Ovary (tissue), 9 donors: ENCODE data around the gene SCTR. TPM values are rescaled to one million over a fixed set of nuclear protein-coding genes. Genes with fewer than 3 reads are reported as not detected.

ENCODE experiments used
- DNase-seq, 5 donors: peaks; one replicate each; pipeline ENCODE4 v3.0.0-alpha.2; 2019 to 2020
- H3K27ac ChIP-seq, 2 donors: fragments of 200-600 bp; one replicate each; pipeline versions ENCODE4 v1.5.1 to v1.8.0; 2019 to 2022
- H3K27me3 ChIP-seq: fragments of 200-600 bp; one replicate; pipeline ENCODE4 v1.8.0; 2022
- H3K36me3 ChIP-seq: fragments of 200-600 bp; sonication (generic); one replicate; pipeline ENCODE4 v1.5.1; 2019
- H3K4me1 ChIP-seq: one replicate; pipeline ENCODE4 v1.8.1; 2013; ENCODE audit warnings: mild to moderate bottlenecking, moderate library complexity; ENCODE audit not compliant: insufficient read depth
- H3K4me3 ChIP-seq: fragments of 200-600 bp; sonication (generic); one replicate; pipeline ENCODE4 v1.5.1; 2017
- H3K9me3 ChIP-seq, 2 donors: fragments of 200-600 bp in 1 of 2; sonication (generic) in 1 of 2; one replicate each; pipeline versions ENCODE4 v1.5.1 to v1.8.1; 2013 to 2019; ENCODE audit warnings: mild to moderate bottlenecking in 1 of 2, moderate library complexity in 1 of 2
- EP300 ChIP-seq: sonication (generic); formaldehyde crosslinking; IDR thresholded peaks from one replicate; pipeline ENCODE4 v1.6.1; 2017; ENCODE audit warnings: antibody characterized with exemption
- POLR2A ChIP-seq: fragments of 450-650 bp; IDR thresholded peaks from one replicate; pipeline ENCODE4 v1.6.1; 2017; ENCODE audit warnings: antibody characterized with exemption, mild to moderate bottlenecking, moderate library complexity
- WGBS, 3 donors: extraction: QIAGEN DNeasy Blood & Tissue Kit in 1 of 3; methylation state at CpG; one replicate each; pipeline versions ENCODE4 v1.1.5 to v1.1.7; 2013 to 2017; 5-methylcytosine and 5-hydroxymethylcytosine counted together
- intact Hi-C, 4 donors: fragments of 100-400 bp; cut with DNase I; formaldehyde crosslinking; loops; one replicate each; pipeline versions ENCODE4 v1.11.0 to v1.15.1; 2022 to 2023
- polyA plus RNA-seq, 2 donors: library from polyadenylated mRNA; stranded (reverse); fragments of 200-250 nt in 1 of 2; fragments of 350-450 nt in 1 of 2; fragmentation: Illumina TruSeq in 1 of 2; extraction: RNeasy Lipid Tissue Mini Kit (QIAGEN cat#74804) in 1 of 2; gene quantifications; one replicate each; pipeline ENCODE4 v1.2.3, GENCODE V29; 2013 to 2014
- total RNA-seq, 7 donors: library from RNA; depleted of rRNA in 2 of 7; stranded (reverse); fragments of >200 nt in 2 of 7; fragmentation: NEBNext Ultra II Directional in 3 of 7; extraction: Animal tissue kit (Norgen Biotek cat#: 25700) in 3 of 7; gene quantifications; one replicate each; pipeline versions ENCODE4 v1.1.0 to v1.2.4, GENCODE V29; 2016 to 2023
- TF ChIP-seq, protein P1 (sequence below), 3 donors: fragments of 450-650 bp in 2 of 3; fragments of 200-600 bp in 1 of 3; IDR thresholded peaks; one replicate each; pipeline versions ENCODE4 v1.5.1 to v1.8.0; 2016 to 2022; ENCODE audit warnings: antibody characterized with exemption in 3 of 3, mild to moderate bottlenecking in 1 of 3
- donor health status: DM: no; HTN: no; CAD: no; lungs with moderate emphysema.
- donor health status: DM: no; HTN: no; CAD: no.
- donor health status: Bipolar disorder and iron deficiency.
- donor health status: DM: yes; HTN: yes; CAD: no.
- donor health status: DM: no; HTN: no; CAD: no.
- donor health status: DM: yes; HTN: yes; CAD: no.

Gene SCTR
- total and polyA plus RNA-seq, 9 donors = 0.23 to 14.1 (median 0.84) TPM; not detected in 5

DNA sequence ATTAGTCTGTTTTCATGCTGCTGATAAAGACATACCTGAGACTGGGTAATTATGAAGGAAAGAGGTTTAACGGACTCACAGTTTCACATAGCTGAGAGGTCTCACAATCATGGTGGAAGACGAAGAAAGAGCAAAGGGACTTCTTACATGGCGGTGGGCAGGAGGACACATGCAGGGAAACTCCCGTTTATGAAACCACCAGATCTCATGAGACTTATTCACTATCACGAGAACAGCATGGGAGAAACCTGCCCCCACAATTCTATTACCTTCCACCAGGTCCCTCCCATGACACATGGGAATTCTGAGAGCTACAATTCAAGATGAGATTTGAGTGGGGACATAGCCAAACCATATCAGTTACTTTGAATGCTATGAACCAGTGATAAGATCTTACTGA lies 44.1 kb downstream of the SCTR start:
- Histone ChIP-seq H3K9me3 (no peaks in the 10 kb centered on the region), H3K36me3 (no peaks in the 10 kb centered on the region), H3K4me1 (peaks cover 2% of the 10 kb centered on the region), H3K27ac (no peak overlapping the region), H3K4me3 (no peak overlapping the region), H3K27me3 (no peaks in the 10 kb centered on the region)
- DNase-seq = no peak
- TF ChIP-seq POLR2A (no peak), EP300 (no peak)
- TF ChIP-seq, protein P1, sequence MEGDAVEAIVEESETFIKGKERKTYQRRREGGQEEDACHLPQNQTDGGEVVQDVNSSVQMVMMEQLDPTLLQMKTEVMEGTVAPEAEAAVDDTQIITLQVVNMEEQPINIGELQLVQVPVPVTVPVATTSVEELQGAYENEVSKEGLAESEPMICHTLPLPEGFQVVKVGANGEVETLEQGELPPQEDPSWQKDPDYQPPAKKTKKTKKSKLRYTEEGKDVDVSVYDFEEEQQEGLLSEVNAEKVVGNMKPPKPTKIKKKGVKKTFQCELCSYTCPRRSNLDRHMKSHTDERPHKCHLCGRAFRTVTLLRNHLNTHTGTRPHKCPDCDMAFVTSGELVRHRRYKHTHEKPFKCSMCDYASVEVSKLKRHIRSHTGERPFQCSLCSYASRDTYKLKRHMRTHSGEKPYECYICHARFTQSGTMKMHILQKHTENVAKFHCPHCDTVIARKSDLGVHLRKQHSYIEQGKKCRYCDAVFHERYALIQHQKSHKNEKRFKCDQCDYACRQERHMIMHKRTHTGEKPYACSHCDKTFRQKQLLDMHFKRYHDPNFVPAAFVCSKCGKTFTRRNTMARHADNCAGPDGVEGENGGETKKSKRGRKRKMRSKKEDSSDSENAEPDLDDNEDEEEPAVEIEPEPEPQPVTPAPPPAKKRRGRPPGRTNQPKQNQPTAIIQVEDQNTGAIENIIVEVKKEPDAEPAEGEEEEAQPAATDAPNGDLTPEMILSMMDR (IDR thresholded peaks at IDR 0.05) = no peak
- 88 to 90% (median 89%) methylated on average over 5 of the region's 5 CpGs for WGBS, 3 donors
- intact Hi-C loops = no loop called here

DNA sequence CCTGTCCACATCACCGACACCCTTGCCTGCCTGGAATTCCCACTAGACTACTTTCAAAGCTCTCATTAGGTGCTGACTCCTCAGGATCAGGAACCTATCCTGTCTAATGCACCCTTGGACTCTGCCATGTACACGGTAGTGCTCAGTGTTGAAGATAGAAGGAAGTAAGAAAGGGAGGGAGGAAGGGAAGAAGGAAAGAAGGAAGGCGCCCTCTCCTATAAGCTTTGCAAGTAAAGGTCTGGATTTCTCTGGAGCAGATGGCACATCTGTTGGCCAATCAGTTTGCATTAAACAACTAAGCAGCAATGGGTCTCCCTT lies 45.3 kb downstream of the SCTR start:
- no peaks in the 10 kb centered on the region for H3K36me3 ChIP-seq
- no peak overlapping the region for H3K27ac ChIP-seq
- 87 to 95% (median 93%) methylated on average over 3 of the region's 3 CpGs for WGBS, 3 donors
- H3K4me1 ChIP-seq = peaks cover 2% of the 10 kb centered on the region
- no peak for DNase-seq
- no peak for TF ChIP-seq EP300
- TF ChIP-seq POLR2A = no peak
- TF ChIP-seq, protein P1 (IDR thresholded peaks at IDR 0.05) = no peak
- intact Hi-C loops = loop anchor here in 1 of 4 donors (5.0 to 10.0 kb wide), 2 partner anchors 72 to 464 kb away; no protein-coding TSS in a partner anchor
- H3K9me3 ChIP-seq = no peaks in the 10 kb centered on the region
- H3K4me3 ChIP-seq = no peak overlapping the region
- no peaks in the 10 kb centered on the region for H3K27me3 ChIP-seq

DNA sequence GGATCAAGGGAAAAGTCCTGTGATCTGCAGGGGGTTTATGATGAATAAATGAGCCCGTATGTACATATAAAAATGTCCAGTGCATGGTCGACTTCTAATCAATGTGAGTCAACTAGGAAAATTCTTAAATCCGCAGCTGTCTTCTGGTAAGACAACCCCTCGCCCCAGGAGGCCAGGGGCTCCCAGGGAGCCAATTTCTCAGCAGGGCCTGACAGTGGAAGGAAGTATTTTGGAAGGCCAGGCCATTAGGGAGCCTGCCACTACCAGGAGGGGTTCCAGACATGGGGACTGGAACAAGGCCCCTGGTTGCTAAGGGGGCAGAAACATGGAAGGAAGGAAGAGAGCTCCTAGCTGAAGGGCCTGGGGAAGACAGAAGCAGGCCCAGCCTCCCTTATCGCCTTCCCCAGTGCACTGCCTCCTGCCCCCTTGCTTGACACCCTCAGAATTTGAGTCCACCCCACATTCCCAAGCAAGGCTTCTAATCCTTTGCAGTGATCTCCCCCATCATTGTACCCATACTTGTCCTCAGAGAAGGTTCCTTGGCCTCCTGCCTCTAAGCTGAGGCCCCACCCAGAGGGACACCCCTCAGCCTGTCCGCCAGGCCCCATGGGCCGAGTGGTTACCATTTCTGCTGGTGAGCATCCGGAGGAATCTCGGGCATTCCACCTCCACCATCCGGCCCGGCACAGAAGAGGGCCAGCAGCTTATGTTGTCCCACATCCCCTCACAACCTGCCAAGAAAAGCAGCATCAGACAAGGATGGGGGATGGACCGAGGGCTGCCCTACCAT lies 45.9 kb downstream of the SCTR start:
- WGBS, 3 donors = 83 to 88% (median 86%) methylated on average over 12 of the region's 12 CpGs
- TF ChIP-seq POLR2A = no peak
- TF ChIP-seq EP300 = no peak
- TF ChIP-seq, protein P1 (IDR thresholded peaks at IDR 0.05) = no peak
- H3K27me3 ChIP-seq = no peaks in the 10 kb centered on the region
- H3K9me3 ChIP-seq = no peaks in the 10 kb centered on the region
- no peak overlapping the region for H3K4me3 ChIP-seq
- DNase-seq = no peak
- no peaks in the 10 kb centered on the region for H3K36me3 ChIP-seq
- H3K4me1 ChIP-seq = peaks cover 2% of the 10 kb centered on the region
- intact Hi-C loops = loop anchor here in 1 of 4 donors (5.0 to 10.0 kb wide), 2 partner anchors 71 to 464 kb away; no protein-coding TSS in a partner anchor
- no peak overlapping the region for H3K27ac ChIP-seq

DNA sequence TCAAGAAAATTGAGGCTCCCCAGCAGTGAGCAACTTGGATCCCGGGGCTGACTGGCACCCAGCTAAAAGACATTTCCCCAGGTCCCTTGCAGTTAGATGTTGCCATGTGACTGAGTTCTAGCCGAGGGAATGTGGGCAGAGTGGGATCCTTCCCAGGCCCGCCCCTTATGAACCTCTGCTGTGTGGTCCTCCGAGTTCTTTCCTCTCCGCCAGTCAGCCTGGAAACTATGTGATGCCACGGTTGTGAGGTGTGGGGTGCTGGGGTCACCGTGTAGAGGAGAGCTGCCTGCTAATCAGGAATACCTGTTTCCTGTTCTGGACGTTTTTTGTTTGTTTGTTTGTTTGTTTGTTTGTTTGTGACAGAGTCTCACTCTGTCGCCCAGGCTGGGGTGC lies 47.2 kb downstream of the SCTR start:
- no peaks in the 10 kb centered on the region for H3K9me3 ChIP-seq
- no peaks in the 10 kb centered on the region for H3K36me3 ChIP-seq
- no peak for DNase-seq
- H3K4me1 ChIP-seq = peaks cover 2% of the 10 kb centered on the region
- H3K27me3 ChIP-seq = no peaks in the 10 kb centered on the region
- H3K27ac ChIP-seq = no peak overlapping the region
- no peak overlapping the region for H3K4me3 ChIP-seq
- WGBS, 3 donors = 58 to 66% (median 63%) methylated on average over 9 of the region's 9 CpGs
- intact Hi-C loops = loop anchor here in 2 of 4 donors (2.0 to 10.0 kb wide), 3 partner anchors 70 to 462 kb away; no protein-coding TSS in a partner anchor
- TF ChIP-seq, protein P1 (IDR thresholded peaks at IDR 0.05) = no peak
- TF ChIP-seq EP300 (no peak), POLR2A (no peak)
